ENCODE results near the gene ZNF512B. TPM values are rescaled to one million over a fixed set of nuclear protein-coding genes. Genes with fewer than 3 reads are reported as not detected.
A peak's percentile ranks its signal among the peaks of the same experiment; 100 is the strongest.

The ZNF512B gene
- total and polyA plus RNA-seq, 2 experiments from 2014 or later, result 1.5 to 16.4 TPM

- 95% methylated on average over 50 to 58 of the region's 58 CpGs for WGBS, 2 experiments (ENCODE audit: low coverage in 1 of 2, low lambda C conversion rate in 2 of 2, missing lambda C conversion rate in 2 of 2)
- H3K27ac ChIP-seq, result no peak overlapping the region
- peaks cover 44% of the 10 kb centered on the region for H3K79me2 ChIP-seq (ENCODE audit: insufficient read depth)
- H3K9ac ChIP-seq, result no peak overlapping the region
- peaks cover 21% of the 10 kb centered on the region; the same call in 1 of the 2 replicates for H3F3A ChIP-seq (ENCODE audit: insufficient read depth)
- in situ Hi-C loops (cut with MboI), result no loop called here
- no peaks in the 10 kb centered on the region for H3K9me3 ChIP-seq (ENCODE audit: low read depth)
- no peak for TF ChIP-seq EZH2phosphoT487 (IDR thresholded peaks at IDR 0.05; ENCODE audit: insufficient read depth, low read depth)
- TF ChIP-seq EZH2 (IDR thresholded peaks at IDR 0.05; ENCODE audit: insufficient read depth, poor library complexity, severe bottlenecking), result no peak
- no peaks in the 10 kb centered on the region for H3K27me3 ChIP-seq (replicated peaks; ENCODE audit: insufficient read depth)
- no peaks in the 10 kb centered on the region for H4K20me1 ChIP-seq (ENCODE audit: insufficient read depth)
- H3K4me1 ChIP-seq (ENCODE audit: insufficient read depth), result no peaks in the 10 kb centered on the region
- H3K4me2 ChIP-seq (ENCODE audit: unreplicated experiment), result no peak overlapping the region
- H3K36me3 ChIP-seq (ENCODE audit: low read depth), result peaks cover 6% of the 10 kb centered on the region; the same call in 1 of the 2 replicates
- H3K4me3 ChIP-seq, result no peak overlapping the region
- DNase-seq, result no peak
- H2AFZ ChIP-seq, result no peak overlapping the region
- H3K9me2 ChIP-seq (ENCODE audit: insufficient read depth), result no peaks in the 10 kb centered on the region
Measured at GRCh38 chr20:63940472-63941266, 29.1 kb downstream of the ZNF512B start.

- no peaks in the 10 kb centered on the region for H3K9me3 ChIP-seq (ENCODE audit: low read depth)
- no peaks in the 10 kb centered on the region for H4K20me1 ChIP-seq (ENCODE audit: insufficient read depth)
- H2AFZ ChIP-seq, result no peak overlapping the region
- whole genome bisulfite sequencing, 2 experiments (ENCODE audit: low coverage in 1 of 2, low lambda C conversion rate in 2 of 2, missing lambda C conversion rate in 2 of 2), result 93 to 94% methylated on average over 20 to 23 of the region's 23 CpGs
- H3K27ac ChIP-seq, result no peak overlapping the region
- no peak for DNase-seq
- H3K4me2 ChIP-seq (ENCODE audit: unreplicated experiment), result no peak overlapping the region
- in situ Hi-C loops (cut with MboI), result no loop called here
- peaks cover 44% of the 10 kb centered on the region for H3K79me2 ChIP-seq (ENCODE audit: insufficient read depth)
- no peak overlapping the region for H3K4me3 ChIP-seq
- H3K27me3 ChIP-seq (replicated peaks; ENCODE audit: insufficient read depth), result no peaks in the 10 kb centered on the region
- H3F3A ChIP-seq (ENCODE audit: insufficient read depth), result peaks cover 21% of the 10 kb centered on the region; the same call in 1 of the 2 replicates
- TF ChIP-seq EZH2phosphoT487 (IDR thresholded peaks at IDR 0.05; ENCODE audit: insufficient read depth, low read depth) (no peak), EZH2 (IDR thresholded peaks at IDR 0.05; ENCODE audit: insufficient read depth, poor library complexity, severe bottlenecking) (no peak)
- H3K9ac ChIP-seq, result no peak overlapping the region
- peaks cover 6% of the 10 kb centered on the region; the same call in 1 of the 2 replicates for H3K36me3 ChIP-seq (ENCODE audit: low read depth)
- H3K4me1 ChIP-seq (ENCODE audit: insufficient read depth), result no peaks in the 10 kb centered on the region
- no peaks in the 10 kb centered on the region for H3K9me2 ChIP-seq (ENCODE audit: insufficient read depth)
Measured at GRCh38 chr20:63940071-63940471, 29.7 kb downstream of the ZNF512B start.

DNA sequence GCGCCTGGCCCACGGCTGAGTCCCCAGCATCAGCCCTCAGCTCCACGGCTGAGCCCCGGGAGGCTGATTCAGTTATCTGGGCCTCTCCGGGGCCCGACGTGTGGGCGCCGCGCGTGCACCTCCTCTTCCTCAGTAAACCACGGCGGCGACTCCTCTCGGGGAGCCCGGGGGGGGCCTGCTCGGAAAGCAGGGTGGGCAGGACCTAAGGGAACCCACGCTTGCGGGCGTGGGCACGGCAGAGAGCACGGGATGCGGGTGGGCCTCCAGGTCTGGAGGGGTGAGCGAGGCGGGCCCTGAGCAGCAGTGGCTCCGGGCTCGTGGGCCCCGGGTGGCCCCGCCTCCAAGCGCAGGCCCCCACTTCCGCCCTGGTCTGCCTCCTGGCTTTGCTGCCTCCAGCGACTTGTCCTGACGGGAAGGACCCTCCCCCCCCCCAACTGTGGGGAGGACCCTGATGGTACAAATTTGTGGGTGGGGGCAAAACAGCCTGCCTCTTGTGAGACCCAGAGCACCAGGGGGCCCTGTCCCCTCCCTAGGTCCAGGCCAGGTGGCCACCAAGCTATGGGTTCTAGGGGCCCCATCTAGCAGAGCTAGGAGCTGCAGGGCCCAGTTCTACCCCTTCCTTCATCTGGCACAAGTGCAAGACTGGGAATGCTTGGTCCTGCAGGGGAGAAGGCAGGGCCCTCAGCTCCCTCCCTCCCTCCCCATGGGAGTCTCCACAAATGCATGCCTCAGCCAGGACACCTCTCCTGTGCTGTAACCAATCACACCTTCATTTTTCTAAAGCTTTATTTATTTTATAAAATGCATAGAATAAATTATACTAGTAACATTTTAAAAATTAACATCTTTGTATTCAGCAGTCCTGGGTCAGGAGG lies 30.4 kb downstream of the ZNF512B start:
- H3K79me2 ChIP-seq (ENCODE audit: insufficient read depth), result peaks cover 44% of the 10 kb centered on the region
- WGBS, 2 experiments (ENCODE audit: low coverage in 1 of 2, low lambda C conversion rate in 2 of 2, missing lambda C conversion rate in 2 of 2), result 96 to 97% methylated on average over 11 to 24 of the region's 33 CpGs
- TF ChIP-seq EZH2 (IDR thresholded peaks at IDR 0.05; ENCODE audit: insufficient read depth, poor library complexity, severe bottlenecking) (no peak), EZH2phosphoT487 (IDR thresholded peaks at IDR 0.05; ENCODE audit: insufficient read depth, low read depth) (no peak)
- no peak overlapping the region for H3K4me2 ChIP-seq (ENCODE audit: unreplicated experiment)
- no peaks in the 10 kb centered on the region for H3K9me2 ChIP-seq (ENCODE audit: insufficient read depth)
- no peak overlapping the region for H3K4me3 ChIP-seq
- H3K4me1 ChIP-seq (ENCODE audit: insufficient read depth), result no peaks in the 10 kb centered on the region
- H3K9ac ChIP-seq, result no peak overlapping the region
- H3K27me3 ChIP-seq (replicated peaks; ENCODE audit: insufficient read depth), result no peaks in the 10 kb centered on the region
- no peak for DNase-seq
- H3K36me3 ChIP-seq (ENCODE audit: low read depth), result peaks cover 6% of the 10 kb centered on the region; the same call in 1 of the 2 replicates
- H3K9me3 ChIP-seq (ENCODE audit: low read depth), result no peaks in the 10 kb centered on the region
- H3F3A ChIP-seq (ENCODE audit: insufficient read depth), result peaks cover 21% of the 10 kb centered on the region; the same call in 1 of the 2 replicates
- no peaks in the 10 kb centered on the region for H4K20me1 ChIP-seq (ENCODE audit: insufficient read depth)
- H3K27ac ChIP-seq, result no peak overlapping the region
- H2AFZ ChIP-seq, result no peak overlapping the region
- in situ Hi-C loops (cut with MboI), result no loop called here

- 82% methylated on average over 14 of the region's 14 CpGs for WGBS, 2 experiments (ENCODE audit: low coverage in 1 of 2, low lambda C conversion rate in 2 of 2, missing lambda C conversion rate in 2 of 2)
- no peak overlapping the region for H3K4me3 ChIP-seq
- no peak overlapping the region for H3K27ac ChIP-seq
- no peaks in the 10 kb centered on the region for H3K9me2 ChIP-seq (ENCODE audit: insufficient read depth)
- peak; percentile 23 for DNase-seq
- H3F3A ChIP-seq (ENCODE audit: insufficient read depth), result peaks cover 19% of the 10 kb centered on the region; the same call in 1 of the 2 replicates
- peaks cover 6% of the 10 kb centered on the region; the same call in 1 of the 2 replicates for H3K36me3 ChIP-seq (ENCODE audit: low read depth)
- H2AFZ ChIP-seq, result no peak overlapping the region
- H3K4me1 ChIP-seq (ENCODE audit: insufficient read depth), result no peaks in the 10 kb centered on the region
- no peaks in the 10 kb centered on the region for H3K9me3 ChIP-seq (ENCODE audit: low read depth)
- in situ Hi-C loops (cut with MboI), result no loop called here
- H4K20me1 ChIP-seq (ENCODE audit: insufficient read depth), result no peaks in the 10 kb centered on the region
- H3K79me2 ChIP-seq (ENCODE audit: insufficient read depth), result peaks cover 60% of the 10 kb centered on the region
- H3K4me2 ChIP-seq (ENCODE audit: unreplicated experiment), result no peak overlapping the region
- H3K9ac ChIP-seq, result no peak overlapping the region
- no peaks in the 10 kb centered on the region for H3K27me3 ChIP-seq (replicated peaks; ENCODE audit: insufficient read depth)
- TF ChIP-seq EZH2phosphoT487 (IDR thresholded peaks at IDR 0.05; ENCODE audit: insufficient read depth, low read depth), result no peak
- TF ChIP-seq EZH2 (IDR thresholded peaks at IDR 0.05; ENCODE audit: insufficient read depth, poor library complexity, severe bottlenecking), result no peak
Measured at GRCh38 chr20:63937596-63937995, 32.1 kb downstream of the ZNF512B start.
